H4 (cell line): ENCODE measurements around the gene TNP2. TPM values are rescaled to one million over a fixed set of nuclear protein-coding genes. Genes with fewer than 3 reads are reported as not detected.

Source experiments
- DNase-seq: peaks from one replicate; pipeline ENCODE4 v3.0.0-alpha.2; 2015; ENCODE audit warnings: low spot score
- total RNA-seq: library from RNA; depleted of rRNA; stranded (reverse); fragments of >200 nt; shearing (Covaris generic); gene quantifications from 2 replicates; pipeline ENCODE4 v1.2.3, GENCODE V29; 2014

Gene TNP2
- total RNA-seq, 1 experiment from 2014 or later = not detected

DNA sequence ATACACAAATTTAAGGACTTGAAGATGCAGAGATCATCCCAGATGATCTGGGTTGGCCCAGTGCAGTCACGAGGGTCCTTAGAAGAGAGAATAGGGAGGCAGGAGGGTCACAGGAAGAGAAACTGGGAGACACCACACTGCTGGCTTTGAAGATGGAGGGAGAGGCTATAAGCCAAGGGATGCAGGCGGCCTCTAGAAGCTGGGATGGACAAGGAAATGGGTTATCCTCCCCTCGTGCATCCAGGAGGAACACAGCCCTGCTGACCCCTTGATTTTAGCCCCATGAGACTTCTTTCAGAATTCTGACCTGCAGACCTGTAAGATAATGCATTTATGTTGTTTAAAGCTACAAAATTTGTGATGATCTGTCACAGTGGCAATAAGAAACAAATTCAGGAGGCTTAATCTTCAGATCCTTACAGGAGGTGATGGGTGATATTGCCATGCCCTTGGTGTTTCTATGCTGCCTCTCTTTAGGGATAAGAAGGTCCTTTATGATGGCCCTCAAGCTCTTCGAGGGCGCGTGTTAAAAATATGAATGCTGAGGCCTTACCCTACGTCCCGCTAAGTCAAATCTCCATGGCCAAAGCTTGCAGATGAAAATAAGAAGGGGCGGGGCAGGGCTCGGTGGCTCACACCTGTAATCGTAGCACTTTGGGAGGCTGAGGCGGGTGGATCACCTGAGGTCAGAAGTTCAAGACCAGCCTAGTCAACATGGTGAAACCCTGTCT, 8.6 kb upstream of the TNP2 start:
- no peak for DNase-seq

DNA sequence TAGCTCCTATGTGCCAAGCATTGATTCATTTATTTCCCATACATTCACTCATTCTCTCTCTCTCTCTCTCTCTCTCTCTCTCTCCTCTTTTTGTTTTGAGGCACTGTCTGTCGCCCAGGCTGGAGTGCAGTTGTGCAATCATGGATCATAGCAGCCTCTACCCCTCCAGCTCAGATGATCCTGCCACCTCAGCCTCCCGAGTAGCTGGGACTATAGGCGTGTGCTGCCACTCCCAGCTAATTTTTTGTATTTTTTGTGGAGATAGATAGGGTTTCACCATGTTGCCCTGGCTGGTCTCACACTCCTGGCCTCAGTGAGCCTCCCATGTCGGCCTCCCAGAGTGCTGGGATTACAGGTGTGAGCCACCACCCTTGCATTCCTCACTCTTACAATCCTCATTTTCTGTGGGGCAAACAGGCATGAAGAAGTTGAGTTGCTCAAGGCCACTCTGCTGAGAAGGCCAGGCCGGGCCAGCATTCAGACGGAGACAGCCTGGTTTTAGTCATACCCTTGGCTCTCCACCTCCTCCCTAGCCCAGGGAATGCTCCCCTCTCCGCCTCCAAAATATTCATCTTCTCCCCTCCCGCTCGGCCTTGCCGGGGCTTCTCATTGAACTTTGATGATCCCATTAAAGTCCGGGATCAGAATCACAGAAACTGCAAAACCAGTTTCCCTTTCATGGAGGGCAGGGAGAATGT, 7.9 kb upstream of the TNP2 start:
- no peak for DNase-seq

DNA sequence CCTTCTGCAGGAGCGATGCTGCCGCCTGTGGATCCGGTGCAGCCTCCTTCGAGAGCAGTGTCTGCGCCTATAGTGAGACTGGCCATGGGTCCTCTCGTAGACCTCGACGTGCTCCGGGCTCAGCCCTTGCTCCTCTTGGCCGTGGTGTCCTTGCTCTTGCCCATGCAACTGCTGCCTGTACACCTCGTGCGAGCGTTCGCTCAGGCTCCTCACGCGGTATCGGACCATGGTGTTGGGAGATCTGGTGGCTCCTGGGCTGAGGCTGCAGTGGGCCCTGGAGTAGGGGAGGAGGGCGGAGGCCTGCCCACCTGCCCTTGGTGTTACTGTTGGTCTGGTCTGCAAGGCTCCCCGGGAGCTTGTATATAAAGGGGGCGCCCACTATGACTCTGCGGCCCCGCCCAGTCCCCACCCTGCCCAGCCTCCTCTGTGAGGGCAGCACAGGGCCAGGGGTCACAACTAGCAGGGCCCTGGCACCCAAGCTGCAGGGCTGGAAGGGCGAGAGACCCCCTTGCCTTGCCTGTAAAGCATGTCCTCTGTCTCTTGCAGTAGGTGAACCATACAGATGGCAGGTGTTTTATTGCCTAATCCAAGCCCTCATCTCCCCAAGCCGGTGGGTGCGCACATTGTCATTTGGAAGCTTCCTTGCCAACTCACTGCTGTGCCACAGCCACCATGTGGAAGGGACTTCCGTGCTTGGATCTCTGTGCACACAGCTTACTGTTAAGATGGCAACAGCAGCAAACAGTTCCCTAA, 7.2 kb upstream of the TNP2 start, which contains the start of gene PRM2:
Gene PRM2 (minus strand): TSS at position 338 of the 753 bp plus-strand sequence. CDS start 110 bp downstream, at position 228.
- DNase-seq = no peak

DNA sequence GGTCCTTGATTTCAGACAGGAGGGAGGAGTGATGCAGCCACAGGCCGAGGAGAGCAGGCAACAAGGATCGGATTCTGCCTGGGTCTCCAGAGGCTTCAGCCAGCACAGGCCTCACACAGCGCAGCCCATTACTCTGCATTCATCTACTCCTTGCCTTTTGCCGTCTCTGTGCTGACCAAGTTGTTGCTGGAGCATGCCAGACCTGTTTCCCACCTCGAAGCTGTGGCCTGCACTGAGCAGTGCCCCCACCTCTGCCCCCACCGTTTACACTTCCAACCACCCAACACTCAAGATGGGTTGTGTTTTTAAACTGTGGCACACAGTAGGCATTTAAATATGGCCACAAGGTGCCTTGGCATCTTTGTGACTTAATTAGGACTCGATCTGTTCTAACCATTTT, 5.8 kb upstream of the TNP2 start:
- no peak for DNase-seq

DNA sequence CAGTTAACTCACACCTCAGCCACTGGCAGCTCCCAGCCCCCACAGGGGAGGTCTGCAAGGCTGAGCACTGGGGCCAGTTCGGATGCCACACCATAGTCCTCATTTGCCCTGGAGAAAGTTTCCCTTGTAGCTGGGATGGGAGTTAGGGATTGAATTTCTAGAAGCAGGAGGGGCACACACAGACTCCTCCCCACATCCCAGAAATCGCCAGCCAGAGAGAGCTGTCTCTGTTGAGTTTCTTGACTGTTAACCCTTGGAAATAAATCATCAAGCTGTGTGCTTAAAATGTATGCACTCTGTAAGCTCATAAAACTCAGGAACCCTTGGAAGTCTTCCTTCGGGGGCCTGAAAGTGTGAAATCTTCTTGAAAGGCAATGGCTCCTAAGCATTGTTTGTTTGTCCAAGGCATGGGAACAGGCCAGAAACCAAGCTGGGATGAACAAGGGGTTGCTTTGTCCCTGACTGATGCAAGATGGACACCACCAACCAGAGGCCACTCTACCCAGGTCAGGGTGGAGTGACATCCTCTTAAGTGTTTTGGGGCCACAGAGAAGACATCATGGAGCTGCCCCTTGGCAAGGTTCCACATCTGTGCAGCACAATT, 4.7 kb upstream of the TNP2 start:
- no peak for DNase-seq

DNA sequence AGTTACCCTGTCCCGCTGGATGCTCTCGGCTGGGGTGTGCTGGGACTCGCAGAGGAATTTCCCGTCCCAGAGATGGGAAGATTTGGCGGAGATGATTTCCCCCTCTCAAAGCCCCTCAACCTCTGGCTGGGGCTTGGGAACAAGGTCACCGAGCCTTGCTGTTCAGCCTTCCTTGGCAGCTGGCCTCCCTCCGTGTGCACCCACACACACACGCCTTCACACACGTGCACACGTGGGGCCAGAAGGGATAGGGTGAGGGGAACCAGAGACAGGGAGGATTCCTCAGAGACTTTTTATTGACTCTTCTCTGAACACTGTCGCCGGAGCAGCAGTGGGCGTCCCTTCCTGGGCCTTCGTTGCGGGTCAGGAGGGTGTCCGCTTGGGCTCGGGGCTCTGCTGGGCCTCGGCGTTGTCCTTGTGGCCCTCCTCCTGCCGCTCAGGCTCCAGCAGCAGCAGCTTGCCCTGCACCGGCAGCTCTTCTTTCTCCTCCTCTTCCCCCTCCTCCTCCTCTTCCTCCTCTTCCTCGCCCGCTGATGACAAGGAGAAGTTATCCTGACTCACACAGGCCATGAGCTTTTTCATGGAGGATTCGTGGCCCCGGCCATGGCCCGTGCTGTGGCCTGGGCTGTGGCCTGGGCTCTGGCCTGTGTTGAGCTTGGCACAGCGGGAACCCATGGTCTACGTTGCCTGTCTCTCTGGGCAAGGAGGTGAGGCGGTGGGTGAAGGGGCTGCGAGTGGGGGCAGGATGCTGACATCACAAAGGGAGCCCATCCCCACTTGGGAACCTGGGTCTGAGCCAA, 4.0 kb upstream of the TNP2 start, which contains the start of gene PRM3:
Gene PRM3 (minus strand): TSS at position 709 of the 800 bp plus-strand sequence. CDS start 34 bp downstream, at position 675.
- no peak for DNase-seq

DNA sequence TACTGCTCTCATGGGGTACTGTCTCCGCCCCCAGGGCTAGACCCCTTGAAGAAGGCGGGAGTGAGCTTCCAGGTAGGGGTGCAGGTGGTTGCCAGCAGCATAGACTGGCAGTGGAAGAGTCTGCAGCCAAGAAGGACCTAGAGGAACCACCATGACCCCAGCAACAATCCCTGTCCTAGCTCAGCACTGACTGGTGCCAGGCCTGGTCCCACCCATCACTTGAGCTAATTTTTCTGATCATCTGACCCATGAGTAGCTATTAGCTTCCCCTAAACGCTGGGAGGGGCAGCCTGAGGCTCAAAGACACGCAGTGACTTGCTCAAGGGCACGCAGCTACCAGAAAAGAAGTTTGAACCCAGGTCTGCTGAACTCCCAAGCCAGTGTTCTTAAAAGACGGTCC, 3.4 kb upstream of the TNP2 start:
- no peak for DNase-seq

DNA sequence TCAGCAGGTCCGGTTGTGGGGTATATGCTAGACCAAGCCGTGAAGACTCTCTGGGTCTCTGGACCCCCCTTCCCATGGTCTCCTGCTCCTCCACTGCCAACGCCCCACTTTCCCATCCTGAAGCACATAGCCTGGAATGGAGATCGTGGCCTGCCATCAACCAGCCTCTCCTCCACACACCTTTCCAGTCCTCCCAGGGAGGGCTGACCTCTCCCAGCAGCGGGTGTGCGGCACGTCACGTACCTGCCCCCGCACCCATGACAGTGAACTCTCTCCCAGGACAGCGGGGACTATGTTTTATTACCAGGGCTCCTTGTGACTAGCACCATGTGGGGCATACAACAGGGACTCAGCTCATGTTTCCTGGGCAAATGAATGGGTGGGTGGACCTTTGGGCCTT, 2.5 kb upstream of the TNP2 start:
- DNase-seq = no peak

DNA sequence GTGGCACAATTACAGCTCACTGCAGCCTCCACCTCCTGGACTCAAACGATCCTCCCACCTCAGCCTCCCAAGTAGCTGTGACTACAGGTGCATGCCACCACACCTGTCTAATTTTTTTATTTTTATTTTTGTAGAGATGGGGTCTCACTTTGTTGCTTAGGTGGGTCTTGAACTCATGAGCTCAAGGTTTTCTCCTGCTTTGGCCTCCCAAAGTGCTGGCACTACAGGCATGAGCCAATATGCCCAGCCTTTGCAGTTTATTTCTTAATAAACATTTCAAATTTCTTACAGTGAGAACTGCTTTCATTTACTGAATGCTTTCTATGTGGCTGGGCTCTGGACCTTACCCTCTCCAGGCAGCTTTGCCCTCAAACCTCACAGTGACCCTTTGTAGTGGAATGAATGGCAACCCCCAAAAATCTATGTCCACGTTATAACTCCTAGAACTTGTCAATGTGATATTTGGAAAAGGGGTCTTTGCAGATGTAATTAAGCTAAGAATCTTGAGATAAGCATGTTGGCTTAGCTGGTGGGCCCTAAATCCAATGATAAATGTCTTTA, 1.6 kb upstream of the TNP2 start:
- no peak for DNase-seq

DNA sequence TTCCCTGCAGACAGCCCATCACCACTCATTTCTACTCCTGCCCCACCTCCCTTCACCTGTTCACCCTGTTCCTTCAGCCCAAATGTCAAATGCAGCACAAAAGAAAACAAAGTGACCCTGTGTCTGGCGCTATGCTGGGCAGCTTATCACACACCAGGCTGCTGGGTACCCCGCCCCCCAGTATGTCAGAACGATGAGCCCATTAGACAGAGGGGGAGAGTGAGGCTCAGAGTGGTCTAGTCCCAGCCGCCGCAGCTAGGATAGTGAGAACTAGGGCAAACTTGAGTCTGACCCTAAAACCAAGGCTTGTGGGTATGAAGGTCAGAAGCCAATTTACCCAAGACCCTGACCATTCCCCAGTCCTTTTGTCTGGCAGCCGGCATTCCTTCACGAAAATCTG, 4.0 kb downstream of the TNP2 start:
- DNase-seq = no peak

DNA sequence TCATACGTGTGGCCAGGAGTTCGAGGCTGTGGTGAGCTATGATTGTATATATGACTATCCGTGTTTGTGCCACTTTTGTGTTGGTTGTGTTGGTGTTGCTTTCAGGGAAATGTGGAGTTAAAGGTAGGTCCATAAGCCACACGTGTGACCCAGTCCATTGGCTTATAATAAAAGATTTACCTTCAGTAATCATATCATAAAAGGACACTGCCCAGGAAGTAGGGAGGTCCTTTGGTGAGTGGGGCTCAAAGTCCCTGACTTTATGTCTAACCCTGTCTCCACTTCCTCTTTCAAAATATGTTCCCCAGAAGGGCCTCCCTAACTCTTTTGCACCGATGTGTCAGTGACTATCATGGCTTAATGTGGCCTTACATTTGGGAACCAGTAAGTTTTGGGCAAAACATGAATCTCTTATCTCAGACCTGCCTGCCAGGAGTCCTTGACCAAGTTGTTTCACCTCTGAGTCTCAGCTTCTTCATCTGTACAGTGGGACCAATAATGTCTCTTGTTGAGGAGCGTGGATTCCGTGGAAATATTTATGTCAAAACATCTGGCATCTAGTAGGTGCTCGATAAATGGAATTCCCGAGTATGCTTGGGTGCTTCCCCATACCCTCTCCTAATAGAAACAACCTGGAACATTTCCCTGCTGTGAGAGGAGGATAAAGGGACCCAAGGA, 4.8 kb downstream of the TNP2 start:
- no peak for DNase-seq

DNA sequence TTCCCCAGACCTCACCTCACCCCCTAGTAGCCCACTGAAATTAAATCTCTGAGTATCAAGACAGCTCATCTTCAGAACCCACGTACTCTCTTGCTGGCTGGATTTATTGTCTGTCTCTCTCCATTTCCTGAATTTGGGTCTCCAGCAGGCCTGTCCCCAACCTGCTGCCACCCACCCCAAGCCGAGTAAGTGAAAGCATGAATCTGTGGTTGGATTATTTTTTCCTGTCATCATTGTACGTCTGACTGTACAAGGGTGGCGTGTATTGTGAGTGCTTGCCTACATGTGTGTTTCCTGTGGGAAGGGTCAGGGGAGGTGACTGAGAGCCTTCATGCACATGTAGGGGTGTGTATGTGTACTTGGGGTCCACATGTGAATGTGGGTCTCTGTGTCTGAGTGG, 5.4 kb downstream of the TNP2 start:
- DNase-seq = no peak

DNA sequence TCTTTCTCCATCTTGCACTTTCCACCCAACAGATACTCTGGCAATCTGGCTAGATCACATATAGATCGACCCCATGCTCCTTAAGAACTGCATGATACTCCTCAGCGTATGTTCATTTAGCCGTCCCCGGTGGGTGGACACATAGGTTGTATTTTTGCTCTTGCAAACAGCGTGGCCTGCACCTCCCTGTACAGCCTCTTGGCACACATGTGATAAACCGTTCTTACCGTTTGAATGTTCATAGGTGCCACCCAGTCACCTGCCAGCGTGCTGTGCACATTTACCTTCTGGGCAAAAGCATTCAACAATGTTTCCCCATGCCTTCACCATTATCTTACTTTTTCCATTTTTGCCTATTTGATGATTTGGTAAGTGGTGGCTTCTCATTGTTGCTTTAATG, 6.2 kb downstream of the TNP2 start:
- DNase-seq = no peak

DNA sequence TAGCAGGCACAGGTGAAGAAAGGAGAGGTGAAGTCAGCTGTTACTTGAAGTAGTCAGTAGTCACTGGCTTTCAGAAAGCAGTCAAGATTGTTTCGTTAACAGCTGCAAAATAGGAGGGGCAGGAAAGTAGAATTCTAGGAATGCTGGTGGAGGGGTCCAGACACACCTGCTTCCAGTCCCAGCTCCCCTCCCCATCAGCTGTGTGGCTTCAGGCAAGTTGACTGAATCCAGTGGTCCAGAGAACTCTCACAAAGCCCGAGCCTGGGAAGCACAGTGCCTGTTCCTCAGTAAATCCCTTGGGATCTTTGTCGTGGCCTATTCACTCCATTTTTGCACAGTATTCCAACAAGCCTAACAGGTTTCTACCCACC, 8.5 kb downstream of the TNP2 start:
- no peak for DNase-seq

DNA sequence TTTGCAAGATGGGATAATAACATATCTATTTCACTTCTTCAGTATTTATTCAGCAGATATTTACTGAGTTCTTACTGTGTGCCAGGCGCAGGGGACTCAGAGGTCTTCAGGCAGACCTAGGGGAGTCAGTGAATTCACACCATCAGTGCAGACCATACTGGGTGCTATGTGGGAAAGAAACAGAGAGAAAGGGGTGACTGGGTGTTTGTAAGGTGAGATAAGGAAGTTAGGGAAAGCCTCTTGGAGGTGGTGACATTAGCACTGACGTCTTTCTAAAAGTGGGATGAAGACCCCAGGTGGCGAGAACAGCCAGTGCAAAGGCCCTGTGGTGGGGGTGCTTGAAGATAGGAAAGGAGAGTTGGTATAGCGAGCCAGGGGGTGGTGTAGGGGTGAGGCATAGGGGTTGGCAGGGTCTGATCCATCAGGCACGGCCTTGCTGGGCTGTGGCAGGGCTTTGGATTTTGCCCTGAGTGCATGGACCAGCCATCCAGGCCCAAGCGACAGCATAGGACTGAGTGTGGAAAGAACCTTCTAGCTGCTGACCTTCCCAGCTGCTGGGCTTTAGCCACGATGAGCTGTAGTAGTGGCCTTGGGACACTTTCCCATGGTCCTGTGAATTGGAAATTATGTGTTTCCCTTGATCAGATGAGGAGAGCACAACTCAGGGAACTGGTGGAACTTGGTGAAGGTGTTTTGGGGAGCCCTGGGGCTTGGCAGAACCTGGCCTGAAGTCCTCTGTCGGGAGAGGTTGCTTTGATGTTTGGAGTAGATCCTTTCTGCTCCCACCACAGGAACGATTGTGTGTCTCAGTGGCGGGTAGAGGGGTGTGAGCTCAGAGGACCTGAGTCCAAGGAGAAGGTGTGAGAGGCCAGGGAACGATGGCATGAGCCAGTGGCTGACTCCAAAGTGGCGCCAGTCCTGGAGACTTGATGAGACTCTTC, 9.2 kb downstream of the TNP2 start:
- no peak for DNase-seq

DNA sequence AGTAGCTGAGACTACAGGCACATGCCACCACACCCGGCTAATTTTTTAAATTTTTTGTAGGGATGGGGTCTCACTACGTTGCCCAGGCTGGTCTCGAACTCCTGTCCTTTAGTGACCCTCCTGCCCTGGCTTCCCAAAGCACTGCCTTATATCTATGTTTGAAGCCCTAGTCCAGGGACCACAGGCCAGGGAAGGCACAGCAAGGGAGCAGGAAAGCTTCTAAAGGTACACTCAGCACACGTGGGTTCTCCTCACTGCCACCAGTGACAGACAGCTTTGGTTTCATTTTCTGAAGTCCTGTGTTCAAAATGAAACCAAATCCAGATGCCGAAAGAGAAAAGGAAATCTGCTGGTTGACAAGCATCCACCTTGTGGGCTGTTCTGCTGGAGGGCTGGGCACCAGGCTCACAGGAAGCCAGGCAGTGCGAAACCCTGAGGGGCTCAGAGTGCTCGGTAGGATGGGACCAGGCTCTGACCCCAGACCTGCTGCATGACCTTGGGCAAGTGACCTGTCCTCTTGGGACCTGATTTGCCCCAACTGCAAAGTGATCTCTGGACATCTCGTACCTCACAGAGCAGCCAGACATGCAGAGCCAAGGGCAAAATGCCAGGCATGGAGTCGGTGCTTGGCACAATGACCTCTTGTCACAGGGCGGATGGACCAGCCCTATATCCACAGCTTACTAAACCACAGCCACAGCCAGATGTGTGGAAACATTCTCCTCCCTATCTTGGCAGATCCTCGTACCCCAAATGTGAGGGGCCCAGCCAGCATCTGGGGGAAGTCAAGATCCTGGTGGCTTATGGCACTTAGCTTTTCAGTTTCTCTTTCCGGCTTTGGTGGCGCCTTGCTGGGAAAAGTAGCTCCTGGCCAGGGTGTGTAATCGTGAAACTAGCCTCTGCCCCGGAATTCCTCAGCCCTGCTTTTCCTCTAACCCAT, 10.3 kb downstream of the TNP2 start:
- DNase-seq = no peak

DNA sequence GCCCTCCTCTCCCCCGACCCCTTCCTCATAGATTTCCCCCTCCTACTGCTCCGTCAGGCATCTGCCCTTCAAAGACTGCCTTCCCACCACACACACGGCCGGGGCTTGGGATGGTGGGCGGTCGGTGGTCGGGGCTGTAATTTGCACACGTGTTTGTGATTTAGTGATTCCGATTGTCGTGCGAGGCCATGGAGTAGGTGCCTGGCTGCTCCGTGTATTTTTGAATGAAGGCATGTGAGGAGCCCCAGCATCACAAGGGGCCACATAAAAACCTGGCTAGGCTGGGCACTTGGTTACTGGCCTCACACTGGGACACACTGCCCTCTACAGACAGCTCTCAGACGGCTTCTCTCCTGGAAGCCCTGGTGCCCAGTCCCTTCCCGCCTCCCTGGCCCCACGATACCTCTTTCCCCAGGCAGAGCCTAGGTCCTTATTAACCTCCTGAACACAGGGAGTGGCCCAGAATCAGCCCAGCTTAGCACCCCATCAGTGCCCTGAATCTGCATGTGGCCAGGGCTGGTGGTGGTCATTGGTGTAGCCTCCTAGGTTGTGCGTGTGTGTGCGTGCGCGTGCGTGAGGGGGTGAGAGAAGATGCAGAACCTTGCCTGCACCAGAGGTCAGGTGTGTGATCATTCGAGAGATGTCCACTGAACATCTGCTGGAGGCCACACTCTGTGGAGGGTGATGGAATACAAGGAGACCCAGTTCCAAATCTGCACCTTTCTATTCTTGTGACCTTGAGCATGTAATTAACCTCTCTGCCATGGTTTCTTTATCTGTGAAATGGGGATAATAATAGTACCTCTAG, 11.8 kb downstream of the TNP2 start:
- peak; percentile 85 for DNase-seq
